D341Med (cell line): Measurements from ENCODE around the gene PEX11B.
"Not testable (repeated sequence)": the region's sequence is repeated elsewhere in the genome, so short reads cannot be mapped to it uniquely, and the experiment has no call there.

Experiments
- DNase-seq: peaks from one replicate; pipeline ENCODE4 v3.0.0; 2012; ENCODE audit warnings: low spot score

The PEX11B gene

DNA sequence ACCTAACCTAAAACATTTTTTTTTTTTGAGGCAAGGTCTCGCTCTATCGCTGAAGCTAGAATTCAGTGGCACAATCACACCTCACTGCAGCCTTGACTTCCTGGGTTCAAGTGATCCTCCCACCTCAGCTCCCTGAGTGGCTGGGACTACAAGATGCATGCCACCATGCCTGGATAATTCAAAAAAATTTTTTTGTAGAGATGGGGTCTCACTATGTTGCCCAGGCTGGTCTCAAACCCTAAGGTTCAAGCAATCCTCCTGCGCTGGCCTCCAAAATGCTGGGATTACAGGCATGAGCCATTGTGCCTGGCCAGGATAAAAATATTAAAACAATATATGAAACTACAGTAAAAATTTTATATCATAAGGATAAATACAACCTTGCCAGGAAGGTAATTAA lies 34.4 kb upstream of the PEX11B start:
- no peak for DNase-seq

DNA sequence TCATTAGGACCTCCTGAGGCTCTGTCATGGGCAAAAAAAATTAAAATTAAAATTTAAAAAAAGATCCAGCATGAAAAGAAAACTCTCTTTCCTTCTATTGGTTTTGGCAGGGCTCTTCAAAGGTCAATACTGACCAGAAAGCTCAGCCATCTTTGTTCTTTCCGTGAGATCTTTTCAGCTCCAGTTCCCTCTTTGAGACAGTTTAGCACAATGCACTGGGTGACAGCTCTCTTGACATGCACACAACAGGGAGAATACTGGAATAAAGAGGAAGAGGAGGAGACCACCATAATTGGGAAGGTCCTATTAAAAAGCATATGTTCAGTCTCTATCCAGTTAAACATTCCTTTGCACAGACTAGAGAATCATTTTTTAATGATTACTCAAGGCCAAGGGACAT lies 33.0 kb upstream of the PEX11B start:
- DNase-seq, result no peak

DNA sequence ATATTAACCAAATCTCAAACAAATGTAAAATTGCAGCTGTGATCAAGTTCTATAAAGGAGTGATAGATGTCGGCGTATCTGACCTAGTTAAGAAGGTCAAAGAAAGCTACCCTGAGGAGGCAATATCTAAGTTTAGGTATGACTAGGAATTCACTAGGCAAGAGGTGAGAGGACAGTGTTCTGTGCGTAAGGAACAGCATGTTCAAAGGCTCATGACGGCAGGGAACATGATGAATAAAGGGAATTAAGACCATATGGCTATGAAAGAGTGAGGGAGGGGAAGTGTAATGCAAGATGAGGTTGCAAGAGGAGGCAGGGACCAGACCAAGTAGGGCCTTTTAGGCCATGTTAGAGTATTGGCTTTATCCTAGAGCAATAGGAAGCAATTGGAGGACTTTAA lies 30.7 kb upstream of the PEX11B start:
- DNase-seq, result no peak

DNA sequence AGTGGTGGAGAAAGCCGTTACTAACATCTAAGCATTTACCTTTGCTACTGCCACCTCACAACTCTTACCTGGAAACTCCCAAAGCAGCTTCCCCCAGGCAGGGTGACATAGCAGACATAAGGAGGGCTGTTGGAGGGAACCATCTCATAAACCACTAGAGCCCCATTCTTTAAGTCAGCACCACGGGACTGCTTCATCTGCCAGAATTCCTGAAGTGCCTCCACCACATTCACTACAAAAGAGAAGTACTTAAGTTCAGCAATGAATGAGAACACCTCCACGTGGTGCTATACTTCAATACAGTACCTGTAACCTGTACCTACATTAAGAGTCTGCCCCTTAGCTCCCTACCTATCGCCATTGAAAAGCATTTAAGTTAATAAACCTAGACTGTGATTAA lies 29.0 kb upstream of the PEX11B start:
- no peak for DNase-seq

DNA sequence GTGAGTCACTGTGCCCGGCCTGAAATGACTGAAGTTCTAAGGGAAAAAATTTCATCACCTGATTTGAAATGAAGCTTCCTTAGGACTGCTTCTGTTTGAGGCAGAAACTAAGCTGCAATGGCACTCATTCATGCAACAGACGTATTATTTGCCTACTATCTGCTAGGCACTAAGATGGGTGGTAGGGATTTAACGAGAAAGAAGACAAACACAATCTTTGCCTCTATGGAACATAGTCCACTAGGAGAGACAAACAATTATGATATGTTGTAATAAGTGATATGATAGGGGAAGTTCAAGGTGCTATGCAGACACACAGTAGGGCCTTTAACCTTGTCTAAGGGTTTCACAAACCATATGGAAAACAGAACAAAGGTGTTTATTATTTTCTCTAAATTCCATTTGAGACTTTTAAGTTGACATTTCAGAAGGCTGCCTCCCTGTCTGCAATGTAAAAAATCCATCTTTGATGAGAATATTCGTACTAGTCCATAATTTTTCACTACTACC lies 28.0 kb upstream of the PEX11B start:
- no peak for DNase-seq

DNA sequence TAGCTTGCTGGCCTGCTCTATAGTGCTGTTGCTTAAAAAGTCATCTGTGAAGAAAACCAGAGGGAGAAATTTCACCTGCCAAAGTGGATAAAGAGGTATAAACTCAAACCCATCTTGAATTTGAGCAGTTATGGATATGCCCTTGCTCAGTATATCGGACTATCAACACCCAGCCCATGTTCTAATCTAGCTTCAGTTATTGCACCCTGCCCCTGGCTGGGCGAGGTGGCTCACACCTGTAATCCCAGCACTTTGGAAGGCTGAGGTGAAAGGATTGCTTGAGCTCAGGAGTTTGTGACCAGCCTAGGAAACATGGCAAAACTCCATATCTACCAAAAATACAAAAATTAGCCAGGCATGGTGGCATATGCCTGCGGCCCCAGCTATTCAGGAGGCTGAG lies 26.0 kb upstream of the PEX11B start:
- no peak for DNase-seq

DNA sequence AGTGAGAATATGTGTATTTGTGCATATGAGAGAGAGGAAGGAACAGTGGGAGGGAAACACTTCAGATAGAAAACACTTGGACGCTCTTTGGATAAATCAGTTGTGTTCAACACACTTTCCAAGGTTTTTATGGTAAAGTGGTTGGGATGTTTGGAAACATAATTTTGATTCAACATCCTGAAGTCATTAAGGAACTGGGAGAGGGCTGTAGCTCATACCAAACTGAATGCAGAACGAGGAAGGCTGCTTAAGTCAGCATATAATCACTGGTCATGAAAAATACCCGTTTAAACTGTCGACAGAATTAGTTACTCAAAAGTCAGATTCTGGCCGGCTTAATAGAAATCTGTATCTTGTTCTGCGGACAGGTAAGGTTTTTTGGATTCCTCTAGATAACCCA lies 24.4 kb upstream of the PEX11B start:
- no peak for DNase-seq

DNA sequence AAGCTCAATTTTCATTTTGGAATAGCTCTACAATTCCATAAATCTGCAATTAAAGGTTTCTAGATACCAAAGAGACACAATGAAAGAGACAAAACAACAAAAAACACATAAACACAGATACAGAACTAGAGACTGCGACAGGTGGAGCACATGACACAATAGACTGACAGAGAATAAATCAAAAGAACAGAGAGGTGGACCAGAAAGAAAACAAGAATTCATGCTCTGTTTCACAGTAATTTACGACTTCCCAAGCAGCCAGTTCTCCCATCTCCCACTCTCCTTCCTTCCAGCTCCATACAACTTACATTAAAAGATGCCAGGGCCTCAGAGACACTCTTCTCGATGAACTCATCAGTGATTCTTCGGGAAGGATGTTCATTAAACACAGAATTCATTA lies 23.9 kb upstream of the PEX11B start:
- no peak for DNase-seq

DNA sequence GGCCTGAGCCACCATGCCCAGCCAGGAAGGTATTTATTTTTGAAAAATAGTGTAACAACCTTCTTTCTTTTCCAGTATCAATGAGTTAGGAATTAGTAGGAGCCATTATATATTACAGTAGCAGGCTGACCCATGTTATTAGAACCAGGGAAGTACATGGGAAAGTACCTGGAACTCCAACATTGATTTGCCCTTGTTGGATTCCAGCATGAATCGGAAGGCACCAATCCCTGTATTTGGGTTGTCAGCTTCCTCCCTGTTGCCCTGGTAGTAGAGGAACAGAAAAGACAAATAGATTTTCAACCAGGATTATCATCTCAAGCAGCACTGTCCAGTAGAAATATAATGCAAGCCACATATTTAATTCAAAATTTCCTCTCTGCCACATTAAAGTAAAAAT lies 18.9 kb upstream of the PEX11B start:
- DNase-seq, result no peak

DNA sequence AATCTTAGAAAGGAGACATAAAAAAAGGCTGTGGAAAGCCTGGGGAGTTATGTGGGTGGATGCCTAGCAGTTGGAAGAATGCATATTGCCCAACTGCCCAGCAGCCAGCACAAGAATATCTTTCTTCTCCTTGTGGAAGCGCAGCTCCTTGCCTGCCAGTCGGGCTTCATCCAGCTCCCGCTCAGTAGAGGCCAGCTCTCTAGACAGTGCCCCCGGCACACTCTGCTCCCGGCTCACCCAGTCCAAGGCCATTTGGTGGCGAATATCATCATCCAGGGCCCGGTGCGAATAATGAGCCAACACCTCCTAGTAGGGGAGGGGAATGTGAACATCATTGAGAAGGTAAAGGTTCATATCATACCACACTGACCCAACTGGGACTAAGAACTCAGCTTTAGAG lies 17.7 kb upstream of the PEX11B start:
- DNase-seq, result no peak

DNA sequence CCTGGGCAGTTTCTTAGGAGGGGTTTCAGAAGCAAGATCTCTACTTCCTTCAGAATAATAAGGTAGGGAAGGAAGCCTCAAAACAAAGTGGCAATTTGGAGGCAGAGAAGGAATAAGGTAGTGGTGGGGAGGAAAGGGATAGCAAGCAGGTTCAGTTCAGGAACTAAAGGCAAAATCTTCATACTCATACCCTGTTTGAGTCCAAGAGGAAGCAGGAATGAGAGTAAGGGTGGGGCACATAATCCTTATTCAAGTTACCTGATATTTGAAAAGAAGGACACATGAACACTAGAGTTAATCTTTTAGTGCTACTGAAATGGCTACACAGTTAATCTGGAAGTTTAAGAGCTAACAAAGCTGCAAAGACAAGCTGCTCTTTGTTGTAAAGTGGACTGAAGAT lies 17.2 kb upstream of the PEX11B start:
- DNase-seq, result no peak

DNA sequence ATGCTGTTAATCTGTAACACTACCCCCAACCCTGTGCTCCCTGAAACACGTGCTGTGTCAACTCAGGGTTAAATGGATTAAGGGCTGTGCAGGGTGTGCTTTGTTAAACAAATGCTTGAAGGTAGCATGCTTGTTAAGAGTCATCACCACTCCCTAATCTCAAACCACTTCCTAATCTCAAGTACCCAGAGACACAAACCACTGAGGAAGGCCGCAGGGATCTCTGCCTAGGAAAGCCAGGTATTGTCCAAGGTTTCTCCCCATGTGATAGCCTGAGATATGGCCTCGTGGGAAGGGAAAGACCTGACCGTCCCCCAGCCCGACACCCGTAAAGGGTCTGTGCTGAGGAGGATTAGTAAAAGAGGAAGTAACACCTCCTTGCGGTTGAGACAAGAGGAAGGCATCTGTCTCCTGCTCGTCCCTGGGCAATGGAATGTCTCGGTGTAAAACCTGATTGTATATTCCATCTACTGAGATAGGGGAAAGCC lies 14.0 kb upstream of the PEX11B start:
- DNase-seq, result not testable (repeated sequence)

DNA sequence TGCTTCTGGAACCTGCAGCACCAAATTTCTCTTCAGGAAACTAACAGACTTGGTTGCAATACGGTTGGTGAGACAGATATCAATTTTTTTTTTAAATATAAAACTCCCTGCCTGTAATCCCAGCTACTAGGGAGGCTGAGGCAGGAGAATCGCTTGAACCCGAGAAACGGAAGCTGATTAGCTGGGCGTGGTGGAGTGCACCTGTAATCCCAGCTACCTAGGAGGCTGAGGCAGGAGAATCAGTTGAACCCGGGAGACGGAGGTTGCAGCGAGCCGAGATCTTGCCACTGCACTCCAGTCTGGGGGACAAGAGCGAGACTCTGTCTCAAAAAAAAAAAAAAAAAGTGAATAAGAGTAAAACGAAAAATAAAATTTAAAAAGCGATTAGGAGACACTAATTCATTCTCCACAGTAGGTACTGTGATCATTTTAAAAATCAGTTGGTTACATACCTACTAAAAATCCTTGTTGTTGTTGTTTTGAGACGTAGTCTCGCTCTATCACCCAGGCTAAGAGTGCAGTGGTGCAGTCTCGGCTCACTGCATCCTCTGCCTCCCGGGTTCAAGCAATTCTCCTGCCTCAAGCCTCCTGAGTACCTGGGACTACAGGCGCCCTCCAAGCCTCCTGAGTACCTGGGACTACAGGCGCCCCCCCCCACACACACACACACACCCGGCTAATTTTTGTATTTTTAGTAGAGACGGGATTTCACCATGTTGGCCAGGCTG lies 9.6 kb upstream of the PEX11B start:
- DNase-seq, result no peak

DNA sequence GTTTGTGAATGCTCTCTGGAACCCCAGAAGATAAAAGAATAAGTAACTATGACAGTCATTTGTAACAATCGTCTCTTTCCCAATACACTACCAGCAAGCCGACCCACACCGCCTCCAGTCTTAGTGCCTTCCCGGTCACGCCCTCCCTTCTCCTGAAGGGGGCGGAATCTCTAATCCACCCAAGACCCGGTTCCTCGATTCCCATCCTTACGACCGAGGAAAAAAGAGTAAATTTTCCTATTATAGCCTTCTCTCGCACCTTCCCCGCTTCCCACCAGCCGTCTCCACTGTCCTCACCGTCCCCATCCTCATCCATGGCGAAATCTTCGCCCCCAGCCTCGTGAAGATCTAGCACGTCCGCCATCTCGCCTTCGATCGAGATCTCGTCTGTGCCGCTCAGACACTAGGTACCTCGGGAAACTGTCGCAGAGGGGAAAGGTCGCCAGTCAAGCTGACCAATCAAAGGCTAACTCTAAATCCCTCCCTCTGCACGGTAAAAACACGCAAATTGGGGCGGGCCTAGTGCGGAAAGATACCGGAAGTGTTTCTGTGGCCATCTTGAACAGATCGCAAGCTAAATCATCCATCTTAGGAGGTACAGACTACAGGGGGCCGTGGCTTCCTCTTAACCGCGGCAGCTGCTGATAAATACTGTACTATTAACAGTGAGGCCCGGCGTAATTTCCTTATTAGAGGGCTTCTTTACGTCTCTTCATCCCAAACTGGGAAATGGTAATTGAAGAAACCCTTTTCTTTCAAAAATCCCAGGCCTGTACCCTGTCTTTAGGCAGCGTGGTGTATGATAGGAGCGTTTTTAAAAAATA lies 8.8 kb upstream of the PEX11B start, which contains the start of gene RBM8A:
Gene RBM8A (minus strand): TSS at position 422 of the 824 bp plus-strand sequence. CDS start 58 bp downstream, at position 364.
- peak; percentile 92 for DNase-seq

DNA sequence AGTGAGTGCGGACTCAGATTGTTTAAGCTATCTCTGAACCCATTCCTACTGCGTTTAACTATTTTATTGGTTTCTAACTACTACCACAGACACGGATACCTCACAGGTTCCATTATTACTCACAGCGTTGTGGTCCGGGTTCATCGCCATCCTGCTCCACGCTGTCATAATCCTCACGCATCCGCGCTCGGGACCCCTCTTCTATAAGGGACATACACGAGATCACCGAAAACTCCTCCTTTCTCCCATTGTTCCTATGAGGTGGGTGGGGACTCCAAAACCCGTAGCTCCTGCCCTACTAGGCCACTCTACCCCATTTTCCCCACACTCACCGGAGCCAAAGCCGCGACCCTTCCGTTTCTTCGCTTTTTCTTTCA lies 8.2 kb upstream of the PEX11B start:
- DNase-seq, result no peak

DNA sequence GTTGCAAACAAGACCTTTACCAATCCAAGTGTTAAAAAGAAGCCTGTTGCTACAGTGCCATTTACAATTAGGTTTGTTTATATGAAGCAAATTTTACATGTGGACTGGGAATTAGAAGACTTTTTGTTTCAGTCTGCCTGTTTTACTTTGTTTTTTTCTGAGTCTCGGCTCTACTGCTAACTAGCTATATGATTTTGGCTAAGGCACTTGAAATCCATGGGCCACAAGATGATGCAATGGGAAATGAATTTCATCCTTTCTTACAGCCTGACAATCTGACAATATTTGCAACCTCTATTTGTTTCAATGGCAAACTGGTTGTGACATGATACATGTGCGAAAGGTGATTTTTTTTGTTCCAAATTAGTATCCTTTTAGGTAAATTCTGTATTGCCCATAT lies 3.7 kb upstream of the PEX11B start:
- DNase-seq, result no peak

DNA sequence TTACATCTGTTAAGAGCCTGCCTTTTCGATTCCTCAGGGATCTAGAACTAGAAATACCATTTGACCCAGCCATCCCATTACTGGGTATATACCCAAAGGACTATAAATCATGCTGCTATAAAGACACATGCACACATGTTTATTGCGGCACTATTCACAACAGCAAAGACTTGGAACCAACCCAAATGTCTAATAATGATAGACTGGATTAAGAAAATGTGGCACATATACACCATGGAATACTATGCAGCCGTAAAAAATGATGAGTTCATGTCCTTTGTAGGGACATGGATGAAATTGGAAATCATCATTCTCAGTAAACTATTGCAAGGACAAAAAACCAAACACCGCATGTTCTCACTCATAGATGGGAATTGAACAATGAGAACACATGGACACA lies 1.8 kb upstream of the PEX11B start:
- DNase-seq, result not testable (repeated sequence)

DNA sequence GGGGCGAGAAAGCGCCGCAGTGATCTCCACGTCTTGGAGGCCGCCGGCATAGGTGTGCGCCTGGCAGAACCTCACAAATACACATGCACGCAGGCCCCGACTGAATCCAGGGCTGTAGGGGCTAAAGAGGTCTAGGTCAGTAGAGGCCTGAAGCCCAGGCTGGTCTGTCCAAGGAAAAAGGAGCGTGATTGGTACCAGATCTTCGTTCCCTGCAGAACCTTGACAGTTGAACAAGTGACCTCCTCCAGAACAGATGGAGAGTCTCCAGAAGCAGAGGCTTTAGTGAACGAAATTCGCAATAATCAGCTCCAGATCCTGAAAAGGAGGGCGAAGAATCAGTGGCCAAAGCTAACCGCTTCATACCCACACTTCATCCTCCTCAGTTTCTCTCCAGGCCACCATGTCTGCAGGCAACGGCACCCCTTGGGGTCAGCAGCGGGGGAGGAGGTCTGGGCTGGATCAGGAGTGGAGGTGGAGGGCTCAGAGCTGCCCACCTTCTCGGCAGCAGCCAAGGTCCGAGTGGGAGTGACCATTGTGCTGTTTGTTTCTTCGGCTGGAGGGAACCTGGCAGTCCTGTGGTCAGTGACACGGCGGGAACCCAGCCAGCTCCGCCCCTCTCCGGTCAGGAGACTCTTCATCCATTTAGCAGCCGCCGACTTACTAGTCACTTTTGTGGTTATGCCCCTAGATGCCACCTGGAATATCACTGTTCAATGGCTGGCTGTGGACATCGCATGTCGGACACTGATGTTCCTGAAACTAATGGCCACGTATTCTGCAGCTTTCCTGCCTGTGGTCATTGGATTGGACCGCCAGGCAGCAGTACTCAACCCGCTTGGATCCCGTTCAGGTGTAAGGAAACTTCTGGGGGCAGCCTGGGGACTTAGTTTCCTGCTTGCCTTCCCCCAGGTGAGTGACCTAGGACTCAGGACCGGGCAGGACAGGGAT lies 749 bp upstream of the PEX11B start:
- DNase-seq, result no peak

DNA sequence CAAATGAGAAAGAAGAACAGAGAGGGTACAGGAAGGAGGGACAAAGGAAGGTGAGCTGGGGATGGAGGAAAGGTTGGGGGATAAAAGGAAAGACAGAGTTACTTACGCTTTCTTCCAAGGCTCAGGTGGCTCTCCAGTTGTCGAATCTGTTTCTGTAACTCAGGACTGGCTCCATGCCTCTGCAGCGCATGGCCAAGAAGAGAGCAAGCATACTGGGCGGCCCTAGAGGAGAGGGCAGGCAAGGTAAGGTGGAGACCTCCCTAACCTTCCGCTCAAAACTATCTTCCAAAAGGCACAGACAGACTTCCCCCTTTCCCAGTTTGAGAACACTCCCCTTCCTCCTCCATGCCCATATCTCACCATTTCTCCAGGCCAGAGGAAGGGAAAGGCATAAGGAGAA lies 922 bp downstream of the PEX11B start:
- no peak for DNase-seq

DNA sequence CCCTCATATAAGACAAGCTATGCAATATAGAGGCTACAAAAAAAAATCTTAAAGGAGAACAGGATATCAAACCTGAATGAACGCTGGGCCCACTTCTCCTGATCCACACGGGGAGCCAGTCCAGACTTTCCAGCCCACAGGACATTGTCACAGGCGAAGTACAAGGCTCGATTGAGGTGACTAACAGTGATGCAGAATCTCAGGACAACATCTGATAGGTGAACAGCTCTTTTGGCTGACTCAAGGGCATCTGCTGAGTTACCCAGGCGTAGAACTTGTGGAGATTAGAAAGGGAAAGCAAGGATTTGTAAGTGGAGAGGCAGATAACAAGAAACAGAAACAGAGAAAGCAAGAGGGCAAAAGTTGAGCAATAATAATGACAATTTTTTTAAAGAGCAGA lies 1.8 kb downstream of the PEX11B start:
- no peak for DNase-seq

DNA sequence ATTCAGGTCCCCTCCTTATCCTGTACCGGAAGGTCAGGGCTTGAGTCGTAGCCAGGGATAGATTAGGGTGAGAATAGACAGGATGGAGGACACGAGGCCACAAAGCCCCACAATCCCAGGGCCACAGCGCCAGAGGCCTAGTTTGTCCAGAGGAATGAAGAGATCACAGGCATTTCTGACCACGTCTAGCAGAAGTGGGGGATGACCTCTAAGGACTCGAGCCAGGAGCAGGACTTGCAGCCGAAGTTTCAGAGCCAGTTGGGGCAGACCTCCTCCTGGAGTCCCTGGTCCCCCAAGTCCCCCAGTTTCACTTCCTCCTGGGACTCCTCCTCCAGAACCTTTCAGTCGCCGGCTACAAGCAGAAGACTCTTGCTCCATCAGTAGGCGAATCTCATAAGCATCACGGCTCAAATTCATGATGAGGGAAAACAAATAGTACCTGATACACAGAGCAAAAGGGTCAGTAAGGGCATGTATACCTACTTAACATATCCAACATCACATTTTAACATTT lies 6.3 kb downstream of the PEX11B start:
- no peak for DNase-seq

DNA sequence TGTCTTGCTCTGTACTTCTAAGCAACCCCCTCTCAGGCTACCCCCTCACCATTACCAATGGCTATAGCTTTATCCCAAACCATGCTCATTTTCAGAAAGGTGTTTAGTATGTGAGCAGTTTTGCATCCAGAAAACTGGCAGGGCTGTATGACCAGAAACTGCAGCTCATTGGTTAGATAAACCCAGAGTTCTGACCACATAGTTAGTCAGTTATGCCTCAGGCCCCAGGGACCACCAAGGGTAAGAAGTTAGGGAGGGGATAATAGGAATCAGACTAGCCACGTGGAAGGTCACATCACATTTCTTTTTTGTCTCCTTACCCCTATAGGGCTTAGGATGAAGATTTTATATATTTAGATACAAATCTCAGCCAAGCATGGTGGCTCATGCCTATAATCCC lies 9.9 kb downstream of the PEX11B start:
- DNase-seq, result no peak
